GM18858 (cell line): Measurements from ENCODE around the gene TBC1D24.

Source experiments
- ATAC-seq: cut with Tn5 transposase; IDR thresholded peaks from one replicate; pipeline ENCODE4 v1.9.1; 2021; ENCODE audit not compliant: unreplicated experiment

The TBC1D24 gene

DNA sequence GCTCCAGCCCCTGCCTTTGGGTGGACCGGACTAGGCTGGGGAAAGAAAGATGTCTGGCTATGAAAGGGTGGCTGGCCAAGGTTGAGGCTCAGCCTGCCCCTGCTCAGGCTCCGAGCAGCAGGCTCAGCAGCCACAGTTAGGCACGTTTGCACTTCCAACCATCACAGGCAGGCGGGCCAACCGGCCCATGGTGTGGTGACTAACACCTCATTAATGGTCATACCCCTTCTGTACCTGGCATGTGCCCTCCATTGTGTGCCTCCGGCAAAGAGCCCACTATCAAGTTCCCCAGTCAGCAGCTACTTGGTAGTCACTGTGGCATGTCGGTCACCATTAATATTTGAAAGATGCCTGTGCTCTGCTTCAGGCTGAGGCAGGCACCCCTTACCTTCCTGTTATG is 6.7 kb downstream of the TBC1D24 start:
- no peak for ATAC-seq

DNA sequence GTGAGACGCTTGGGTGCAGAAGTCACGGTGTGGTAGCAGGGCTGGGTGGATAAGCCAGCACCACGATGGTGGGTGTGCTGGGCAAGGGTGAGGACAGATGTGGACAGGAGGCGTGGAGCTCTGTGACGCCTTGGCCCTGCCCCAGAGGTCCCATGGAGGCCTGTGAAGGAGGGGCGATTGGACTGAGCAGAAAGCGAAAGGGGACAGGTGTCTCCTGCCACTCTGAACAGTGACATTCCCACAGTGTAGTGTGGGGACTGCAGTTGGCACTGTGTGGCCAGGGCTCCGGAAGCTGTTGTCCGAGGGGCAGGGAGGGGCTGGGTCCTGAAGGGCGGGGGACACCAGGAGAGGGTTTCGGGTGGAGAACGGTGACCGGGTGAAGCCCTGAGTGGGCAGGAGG is 7.3 kb downstream of the TBC1D24 start:
- no peak for ATAC-seq

DNA sequence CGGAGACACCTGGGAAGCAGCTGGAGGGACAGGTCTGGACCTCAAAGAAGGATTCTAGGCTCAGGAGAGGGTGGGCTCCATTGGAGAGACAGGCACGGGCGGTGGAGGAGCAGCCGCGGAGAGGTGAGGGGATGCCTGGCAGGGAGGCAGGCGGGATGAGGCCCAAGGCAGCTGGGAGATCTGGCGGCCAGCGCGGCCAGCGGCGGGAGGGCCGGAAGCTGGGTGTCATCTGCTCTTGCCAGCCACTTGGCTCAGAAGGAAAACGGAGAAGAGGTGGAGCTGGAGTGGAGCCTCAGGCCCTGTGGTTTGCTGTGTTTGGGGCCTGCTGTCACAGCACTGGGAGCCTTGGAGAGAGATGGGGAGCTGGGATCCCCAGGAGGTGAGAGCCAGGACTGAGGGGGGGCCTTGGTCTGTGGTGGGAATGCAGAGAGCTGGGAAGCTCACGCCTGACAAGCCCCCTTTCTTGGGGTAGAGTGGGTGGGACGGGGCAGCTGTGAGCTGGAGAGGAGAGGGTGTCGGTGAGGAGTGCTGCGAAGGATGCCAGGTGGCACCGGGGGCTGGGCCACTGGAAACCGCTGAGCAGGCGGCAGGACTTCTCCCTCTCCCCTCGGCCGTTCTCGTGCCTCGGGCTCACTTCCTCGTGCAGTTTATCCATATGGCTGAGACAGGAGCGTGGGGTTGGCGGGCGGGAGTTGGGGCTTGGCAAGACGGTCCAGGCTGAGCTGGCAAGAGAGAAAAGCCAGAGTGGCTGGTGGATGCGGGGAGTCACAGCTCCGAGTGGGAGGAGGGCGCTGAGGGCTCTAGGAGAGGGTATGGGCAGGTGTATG is 8.0 kb downstream of the TBC1D24 start:
- ATAC-seq = no peak

DNA sequence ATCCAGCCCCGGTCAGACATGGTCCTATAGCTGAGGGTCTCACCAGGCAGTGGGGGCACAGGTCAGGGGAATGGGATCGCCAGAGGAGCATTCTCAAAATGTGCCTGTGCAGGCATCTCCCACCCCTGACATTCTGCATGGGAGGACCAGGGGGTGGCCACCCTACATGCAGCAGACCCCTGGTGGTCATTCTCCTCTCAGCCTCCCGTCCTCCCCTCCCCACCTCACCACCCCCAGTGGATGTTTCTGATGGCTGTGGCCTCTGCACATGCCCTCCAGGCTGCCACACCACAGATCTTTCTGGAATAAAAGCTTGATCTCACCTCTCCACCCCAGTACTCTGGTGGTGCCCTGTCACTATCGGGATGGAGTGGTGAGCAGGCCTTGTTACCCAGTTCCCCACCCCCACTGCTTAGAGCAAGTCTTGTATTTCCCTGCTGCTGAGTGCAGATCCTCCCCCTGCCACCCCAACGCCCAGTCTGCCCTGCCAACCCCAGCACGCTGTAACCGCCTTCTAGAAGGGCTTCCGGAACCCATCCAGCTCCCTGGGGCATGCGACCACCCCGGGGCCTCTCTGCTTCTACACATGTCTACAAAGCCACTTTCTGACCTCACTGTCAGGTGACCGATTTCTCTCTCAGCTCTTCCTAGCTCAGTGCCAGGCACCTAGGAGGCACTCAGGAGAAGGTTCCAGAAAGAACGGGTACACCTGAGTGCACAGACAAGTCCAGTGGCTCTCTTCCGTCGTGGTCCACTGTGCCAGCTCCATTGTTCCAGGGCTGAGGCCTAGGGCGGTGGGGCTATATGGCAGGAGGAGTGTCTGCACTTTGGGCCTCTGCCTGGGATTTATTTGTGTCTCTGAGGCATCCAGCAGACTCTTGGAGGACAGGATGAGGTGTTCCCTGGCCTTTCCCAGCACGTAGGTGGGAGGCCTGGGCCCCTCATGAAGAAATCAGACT is 9.3 kb downstream of the TBC1D24 start:
- no peak for ATAC-seq

DNA sequence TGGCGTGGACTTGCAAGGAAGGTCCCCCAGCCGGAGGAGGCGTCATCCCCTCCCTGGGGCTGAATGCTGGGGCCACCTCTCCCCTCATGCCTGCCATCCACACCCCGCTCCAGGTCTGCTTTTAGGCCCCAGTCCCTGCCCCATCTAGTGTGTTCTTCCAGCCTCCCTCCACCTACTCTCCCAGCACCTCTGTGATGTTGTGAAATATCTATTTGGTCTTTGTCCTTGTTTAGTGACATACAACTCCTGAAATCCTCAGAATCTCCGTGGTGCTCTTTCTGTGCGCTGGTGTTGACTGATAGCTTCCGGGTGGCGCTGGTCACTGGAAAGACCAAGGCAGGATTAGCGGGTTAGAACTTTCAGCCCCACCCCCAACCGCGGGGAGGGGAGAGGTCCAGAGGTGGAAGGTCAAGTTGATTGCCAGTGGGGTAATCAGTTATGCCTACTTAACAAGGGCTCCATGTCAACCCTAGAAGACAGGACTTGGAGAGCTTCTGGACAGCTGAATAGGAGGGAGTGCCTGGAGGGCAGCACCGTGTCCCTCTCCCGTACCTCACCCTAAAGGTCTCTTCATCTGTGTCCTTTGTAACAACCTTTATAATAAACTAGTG is 10.1 kb downstream of the TBC1D24 start:
- ATAC-seq = no peak

DNA sequence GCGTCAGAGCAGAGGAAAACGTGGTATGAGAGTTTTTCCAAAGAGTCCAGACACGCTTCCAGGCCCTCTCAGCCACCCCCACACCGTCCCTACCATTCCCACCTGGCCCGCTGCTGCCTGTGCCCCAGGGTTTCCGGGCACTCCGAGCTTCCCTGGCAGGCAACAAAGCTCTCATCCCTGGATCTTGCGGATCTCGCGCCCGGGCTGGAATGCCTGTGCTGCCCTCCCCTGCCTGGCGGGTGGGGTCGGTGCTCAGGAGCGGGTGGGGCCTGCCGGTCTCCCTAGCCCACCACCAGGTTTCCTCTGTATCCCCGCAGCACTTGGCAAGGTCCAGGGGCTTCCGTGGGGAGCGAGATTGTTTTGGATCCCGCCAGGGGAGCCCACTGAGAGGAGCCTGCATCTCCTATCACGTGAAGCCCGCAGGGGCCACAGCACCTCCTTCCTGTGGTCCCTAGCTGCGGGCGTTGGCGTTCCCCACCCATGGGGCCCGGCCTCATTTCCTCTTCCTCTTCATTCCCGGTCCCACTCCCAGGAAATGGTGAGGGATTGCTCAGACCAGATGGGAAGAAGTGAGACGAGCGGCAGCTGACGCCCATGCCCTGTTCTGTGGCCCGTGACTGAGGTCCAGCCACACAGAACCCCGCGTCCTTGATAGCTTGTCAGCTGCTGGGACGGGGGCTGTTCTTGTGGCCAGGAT is 11.0 kb downstream of the TBC1D24 start:
- ATAC-seq = no peak

DNA sequence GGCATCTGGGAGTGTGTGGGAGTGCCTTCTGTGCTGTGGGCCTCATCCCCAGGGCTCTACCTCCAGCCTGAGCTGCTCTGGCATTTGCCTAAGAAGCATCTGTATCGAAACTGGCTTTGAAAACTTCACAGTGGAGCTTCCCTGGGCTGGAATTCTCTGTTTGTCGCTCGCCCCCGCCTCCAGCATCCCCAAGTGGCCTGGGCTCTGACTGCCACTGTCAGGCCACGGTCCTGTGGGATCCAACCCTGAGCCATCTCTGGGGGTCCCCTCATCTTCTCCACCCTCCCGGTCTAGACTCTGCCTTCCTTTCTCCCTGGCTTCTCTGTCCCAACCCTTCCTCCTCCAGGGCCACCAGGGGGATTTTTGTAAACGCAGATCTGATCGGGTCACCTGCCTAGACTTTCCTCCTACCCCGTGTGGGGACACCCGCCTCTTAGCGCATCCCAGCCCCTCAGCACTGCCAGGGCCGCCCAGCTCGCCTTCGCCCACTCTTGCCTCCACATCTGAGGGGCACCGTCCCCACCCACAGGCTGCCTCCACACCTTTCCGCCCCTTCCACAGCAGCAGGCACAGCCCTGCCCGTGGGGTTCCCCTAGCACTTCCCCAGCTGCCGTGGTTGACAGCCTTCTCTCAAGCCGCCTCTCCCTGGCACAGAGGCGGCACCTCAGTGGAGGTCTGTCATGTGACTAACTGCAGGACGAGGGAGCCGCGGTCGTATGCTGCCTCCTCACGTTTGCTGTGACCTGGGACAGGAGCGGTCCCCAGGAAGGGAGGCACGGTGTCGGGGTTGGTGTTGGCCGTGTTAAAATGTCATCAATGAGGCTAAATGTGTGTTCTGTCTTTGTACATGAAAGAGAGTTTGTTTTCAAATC is 12.0 kb downstream of the TBC1D24 start:
- peak; percentile 58 for ATAC-seq

DNA sequence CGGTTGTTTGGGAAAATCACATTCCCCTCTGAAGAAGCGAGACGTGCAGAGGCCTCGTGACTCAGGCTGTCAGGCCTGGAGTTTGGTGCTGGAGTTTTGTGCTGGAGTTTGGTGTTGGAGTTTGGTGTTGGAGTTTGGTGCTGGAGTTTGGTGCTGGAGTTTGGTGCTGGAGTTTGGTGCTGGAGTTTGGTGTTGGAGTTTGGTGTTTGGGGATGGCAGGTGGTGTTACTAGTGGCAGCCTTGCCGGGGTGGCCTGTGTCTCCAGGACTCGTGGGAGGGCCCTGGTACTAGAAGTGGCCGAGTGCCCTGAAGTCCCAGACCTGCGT is 12.6 kb downstream of the TBC1D24 start:
- ATAC-seq = no peak

DNA sequence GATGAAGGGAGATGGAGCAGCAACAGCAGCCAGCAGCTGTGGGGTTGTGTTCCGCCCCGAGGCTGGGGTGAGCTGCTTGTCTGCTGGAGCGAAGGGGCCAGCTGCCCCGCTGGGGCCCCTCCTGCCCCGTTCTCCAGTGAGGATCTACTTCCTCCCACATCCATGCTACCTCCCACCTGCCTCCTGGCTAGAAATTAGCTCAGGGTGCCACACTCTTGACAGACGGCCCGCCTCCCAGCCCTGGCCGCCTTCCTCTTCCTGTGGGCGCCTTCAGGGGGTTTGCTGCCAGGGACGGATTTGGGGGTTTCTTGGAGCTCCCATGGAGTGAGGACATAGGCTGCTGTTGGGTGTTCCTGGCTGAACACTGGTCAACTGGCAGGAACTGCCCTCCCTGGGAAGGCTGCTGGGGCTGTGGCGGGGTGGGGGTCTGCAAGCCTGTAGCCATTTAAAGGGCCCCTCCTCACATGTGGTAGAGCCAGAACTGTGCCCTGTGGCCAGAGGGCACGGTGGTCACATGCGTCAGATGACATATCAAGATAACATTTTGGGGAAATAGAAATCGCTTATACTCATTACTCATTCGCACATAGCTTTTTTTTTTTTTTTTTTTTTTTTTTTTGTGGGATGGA is 13.1 kb downstream of the TBC1D24 start:
- ATAC-seq = no peak

DNA sequence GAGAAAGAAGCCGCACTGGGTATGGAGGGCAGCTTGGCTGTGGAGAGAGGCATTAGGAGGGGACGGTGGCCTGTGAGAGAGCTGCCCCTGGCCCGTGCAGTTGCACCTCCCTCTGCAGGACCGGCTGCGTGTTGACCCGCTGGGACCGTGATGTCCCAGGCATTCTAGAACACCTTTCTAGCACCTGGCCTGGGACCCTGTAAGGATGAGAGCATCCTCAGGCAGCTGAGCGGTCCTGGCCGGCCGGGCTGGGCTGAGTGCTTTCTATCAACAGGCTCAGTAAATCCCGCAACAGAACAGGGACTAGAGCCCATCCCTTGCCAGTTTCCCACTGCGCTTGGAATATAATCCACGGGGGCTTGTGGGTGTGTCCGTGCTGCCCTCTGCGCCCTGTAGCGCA is 14.7 kb downstream of the TBC1D24 start:
- no peak for ATAC-seq

DNA sequence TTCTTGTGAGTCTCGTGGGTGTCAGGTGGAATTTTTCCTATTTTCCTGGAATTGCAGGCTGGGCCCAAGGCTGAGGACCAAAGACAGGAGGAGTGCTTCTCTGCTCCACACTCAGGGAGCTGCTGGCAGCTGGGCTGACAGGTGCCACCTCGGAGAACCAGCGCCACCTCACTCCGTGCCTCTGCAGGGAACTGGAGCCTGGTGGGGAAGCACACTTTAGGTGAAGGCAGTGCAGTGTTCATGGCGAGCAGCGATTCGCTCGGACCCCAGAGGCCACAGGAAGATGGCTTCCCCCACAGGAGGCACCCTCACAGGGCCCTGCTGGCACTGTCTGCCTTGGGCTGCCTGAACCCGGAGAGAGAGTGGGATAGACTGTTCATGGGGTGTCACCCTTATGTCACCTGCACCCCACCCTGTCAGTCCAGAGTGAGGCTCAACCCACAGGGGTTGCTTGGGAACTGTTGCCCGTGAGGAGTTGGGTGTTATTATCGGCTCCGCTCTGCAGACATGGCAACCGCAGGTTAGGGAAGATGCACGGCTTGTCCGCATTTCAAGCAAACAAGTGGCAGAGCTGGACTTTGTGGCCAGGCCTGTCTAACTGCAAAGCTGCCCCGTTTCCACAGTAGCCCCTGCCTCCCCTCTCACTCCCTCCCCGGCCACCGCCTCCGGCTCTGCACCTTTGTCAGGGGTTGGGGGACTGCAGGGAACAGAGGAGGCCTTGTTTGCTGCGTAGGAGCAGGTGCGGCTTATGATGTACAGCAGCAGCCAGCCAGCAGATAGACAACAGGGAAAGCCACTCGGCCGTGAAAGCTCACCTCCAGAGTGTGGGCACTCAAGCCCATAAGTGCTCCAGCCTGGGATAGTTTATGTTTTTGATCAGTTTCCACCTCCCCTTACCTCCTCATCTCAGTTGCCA is 15.5 kb downstream of the TBC1D24 start:
- no peak for ATAC-seq

DNA sequence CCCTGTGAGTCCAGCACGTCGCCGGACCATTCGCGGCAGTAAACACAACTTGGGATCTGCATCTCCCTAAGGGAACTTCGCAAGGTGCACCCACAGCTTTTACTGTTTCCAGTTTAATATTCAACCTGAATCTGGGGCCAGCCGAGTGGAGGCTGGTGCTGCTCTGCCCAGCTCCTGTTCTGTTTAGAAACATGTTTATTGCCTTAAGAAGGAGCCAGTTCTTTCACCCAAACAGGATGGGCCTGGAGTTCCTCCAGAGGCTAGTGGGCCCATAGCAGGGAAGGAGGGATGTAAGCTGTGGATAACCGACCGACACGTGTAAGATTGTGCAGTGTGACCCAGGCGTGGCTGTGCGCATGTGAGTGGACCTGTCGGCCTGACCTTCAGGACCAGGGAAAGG is 17.4 kb downstream of the TBC1D24 start:
- ATAC-seq = no peak

DNA sequence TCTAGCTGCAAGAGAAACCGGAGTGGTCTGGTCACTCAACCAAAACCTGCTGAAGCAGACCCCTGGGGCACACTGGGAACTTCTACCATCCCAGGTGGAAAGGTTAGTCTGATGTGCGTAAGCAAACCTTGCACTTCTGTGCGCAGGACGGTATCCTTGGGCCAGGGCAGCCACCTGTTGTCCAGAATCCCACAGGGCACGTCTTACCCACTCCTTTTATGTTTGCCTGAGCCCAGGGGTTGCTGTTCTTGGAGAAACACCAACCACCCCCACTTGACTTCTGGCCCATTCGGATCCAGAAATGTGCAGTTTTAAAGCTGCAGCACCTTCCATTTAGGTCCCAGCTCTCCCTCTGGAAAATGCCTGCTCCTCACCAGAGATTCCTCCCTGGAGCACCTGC is 18.7 kb downstream of the TBC1D24 start:
- ATAC-seq = no peak

DNA sequence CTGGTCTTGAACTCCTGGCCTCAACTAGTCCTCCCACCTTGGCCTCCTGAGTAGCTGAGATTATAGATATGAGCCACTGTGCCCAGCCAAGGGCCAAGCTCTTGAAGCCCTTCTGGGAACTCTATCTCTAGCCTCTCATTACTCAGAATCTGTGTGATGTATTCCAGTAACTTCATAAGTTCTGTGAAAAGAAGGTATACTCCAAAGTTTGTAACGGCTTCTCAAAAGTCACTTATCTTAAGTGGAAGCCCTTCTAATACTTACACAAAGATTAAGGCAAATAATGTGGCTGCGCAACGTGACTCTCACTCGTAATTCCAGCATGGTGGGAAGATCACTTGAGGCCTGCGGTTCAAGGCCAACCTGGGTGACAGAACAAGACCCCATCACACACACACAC is 19.7 kb downstream of the TBC1D24 start:
- no peak for ATAC-seq

DNA sequence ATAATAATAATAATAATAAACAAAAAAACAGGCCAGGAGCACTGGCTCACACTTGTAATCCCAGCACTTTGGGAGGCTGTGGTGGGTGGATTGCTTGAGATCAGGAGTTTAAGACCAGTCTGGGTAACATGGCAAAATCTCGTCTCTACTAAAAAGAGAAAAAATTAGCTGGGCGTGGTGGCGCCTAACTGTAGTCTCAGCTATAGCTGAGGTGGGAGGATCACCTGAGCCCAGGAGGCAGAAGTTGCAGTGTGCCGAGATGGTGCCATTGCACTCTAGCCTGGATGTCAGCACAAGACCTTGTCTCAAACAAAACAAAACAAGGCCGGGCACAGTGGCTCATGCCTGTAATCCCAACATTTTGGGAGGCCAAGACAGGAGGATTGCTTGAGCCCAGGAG is 20.1 kb downstream of the TBC1D24 start:
- no peak for ATAC-seq

DNA sequence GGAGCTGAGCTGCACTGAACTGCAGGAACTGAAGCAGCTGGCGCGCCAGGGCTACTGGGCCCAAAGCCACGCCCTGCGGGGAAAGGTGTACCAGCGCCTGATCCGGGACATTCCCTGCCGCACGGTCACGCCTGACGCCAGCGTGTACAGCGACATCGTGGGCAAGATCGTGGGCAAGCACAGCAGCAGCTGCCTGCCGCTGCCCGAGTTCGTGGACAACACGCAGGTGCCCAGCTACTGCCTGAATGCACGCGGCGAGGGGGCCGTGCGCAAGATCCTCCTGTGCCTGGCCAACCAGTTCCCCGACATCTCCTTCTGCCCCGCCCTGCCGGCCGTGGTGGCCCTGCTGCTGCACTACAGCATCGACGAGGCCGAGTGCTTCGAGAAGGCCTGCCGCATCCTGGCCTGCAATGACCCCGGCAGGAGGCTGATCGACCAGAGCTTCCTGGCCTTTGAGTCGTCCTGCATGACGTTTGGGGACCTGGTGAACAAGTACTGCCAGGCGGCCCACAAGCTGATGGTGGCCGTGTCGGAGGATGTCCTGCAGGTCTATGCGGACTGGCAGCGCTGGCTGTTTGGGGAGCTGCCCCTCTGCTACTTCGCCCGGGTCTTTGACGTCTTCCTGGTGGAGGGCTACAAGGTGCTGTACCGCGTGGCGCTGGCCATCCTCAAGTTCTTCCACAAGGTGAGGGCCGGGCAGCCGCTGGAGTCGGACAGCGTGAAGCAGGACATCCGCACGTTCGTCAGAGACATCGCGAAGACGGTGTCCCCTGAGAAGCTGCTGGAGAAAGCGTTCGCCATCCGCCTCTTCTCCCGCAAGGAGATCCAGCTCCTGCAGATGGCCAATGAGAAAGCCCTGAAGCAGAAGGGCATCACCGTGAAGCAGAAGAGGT is 21.5 kb downstream of the TBC1D24 start:
- ATAC-seq = no peak

DNA sequence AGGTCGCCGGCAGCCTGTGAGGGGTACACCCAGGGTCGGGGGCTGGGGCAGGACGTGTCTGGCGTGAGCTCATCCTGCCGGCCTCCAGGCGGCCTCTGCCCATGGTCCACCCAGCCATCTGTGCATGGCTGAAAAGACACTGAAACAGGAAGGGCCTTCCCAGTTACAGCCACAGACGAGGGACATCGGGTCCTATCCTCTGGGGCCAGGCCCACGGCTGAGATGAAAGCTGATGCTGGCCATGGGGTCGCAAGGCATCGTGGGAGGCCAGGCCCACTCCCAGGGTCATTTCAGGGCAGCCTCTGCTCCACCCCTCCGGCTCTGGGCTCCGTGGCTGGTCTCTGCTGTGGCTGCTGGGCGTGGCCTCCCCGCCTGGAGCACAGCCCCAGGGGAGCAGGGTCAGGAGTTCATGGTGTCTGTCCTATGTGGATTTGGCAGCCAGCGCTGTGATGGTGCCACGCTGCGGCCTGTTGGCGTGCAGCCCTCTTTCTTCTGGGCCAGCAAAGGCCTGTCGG is 22.2 kb downstream of the TBC1D24 start:
- ATAC-seq = no peak
